ENCODE measurements around the gene CPLANE1. TPM values are rescaled to one million over a fixed set of nuclear protein-coding genes. Genes with fewer than 3 reads are reported as not detected.
"Not testable (repeated sequence)": the region's sequence is repeated elsewhere in the genome, so short reads cannot be mapped to it uniquely, and the experiment has no call there.

The CPLANE1 gene
- total RNA-seq, 1 experiment from 2014 or later = 15.3 TPM

DNA sequence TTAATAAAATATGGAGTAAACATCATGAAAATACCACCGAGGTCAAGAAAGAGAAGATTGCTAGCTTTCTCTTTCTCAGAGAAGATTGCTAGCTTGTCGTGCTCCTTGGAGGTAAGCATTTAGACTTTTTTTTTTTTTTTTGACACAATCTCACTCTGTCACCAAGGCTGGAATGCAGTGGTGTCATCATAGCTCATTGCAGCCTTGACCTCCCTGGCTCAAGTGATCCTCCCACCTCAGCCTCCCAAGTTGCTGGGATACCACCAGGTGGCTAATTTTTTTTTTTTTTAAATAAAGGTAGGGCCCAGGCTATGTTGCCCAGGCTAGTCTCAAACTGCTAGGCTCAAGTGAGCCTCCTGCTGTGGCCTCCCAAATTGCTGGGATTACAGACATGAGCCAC, 26.3 kb upstream of the CPLANE1 start:
- TF ChIP-seq, protein P1, sequence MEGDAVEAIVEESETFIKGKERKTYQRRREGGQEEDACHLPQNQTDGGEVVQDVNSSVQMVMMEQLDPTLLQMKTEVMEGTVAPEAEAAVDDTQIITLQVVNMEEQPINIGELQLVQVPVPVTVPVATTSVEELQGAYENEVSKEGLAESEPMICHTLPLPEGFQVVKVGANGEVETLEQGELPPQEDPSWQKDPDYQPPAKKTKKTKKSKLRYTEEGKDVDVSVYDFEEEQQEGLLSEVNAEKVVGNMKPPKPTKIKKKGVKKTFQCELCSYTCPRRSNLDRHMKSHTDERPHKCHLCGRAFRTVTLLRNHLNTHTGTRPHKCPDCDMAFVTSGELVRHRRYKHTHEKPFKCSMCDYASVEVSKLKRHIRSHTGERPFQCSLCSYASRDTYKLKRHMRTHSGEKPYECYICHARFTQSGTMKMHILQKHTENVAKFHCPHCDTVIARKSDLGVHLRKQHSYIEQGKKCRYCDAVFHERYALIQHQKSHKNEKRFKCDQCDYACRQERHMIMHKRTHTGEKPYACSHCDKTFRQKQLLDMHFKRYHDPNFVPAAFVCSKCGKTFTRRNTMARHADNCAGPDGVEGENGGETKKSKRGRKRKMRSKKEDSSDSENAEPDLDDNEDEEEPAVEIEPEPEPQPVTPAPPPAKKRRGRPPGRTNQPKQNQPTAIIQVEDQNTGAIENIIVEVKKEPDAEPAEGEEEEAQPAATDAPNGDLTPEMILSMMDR (IDR thresholded peaks at IDR 0.05; ENCODE audit: insufficient read depth in 1 of 2, low read depth in 1 of 2, low read length in 1 of 2, severe bottlenecking in 1 of 2, unreplicated experiment in 1 of 2) = no peak
- H3K27me3 Mint-ChIP-seq (ENCODE audit: insufficient read depth, unreplicated experiment) = no peaks in the 10 kb centered on the region
- DNase-seq = peak in 1 of 2 experiments; percentile 39
- peaks cover 28% of the 10 kb centered on the region for H3K9me3 Mint-ChIP-seq (ENCODE audit: unreplicated experiment)
- intact Hi-C loops (cut with micrococcal nuclease; ENCODE audit: unreplicated experiment) = no loop called here
- peaks cover 7% of the 10 kb centered on the region for H3K36me3 Mint-ChIP-seq (ENCODE audit: insufficient read depth, unreplicated experiment)
- Histone ChIP-seq H3K9me3 (peaks cover 28% of the 10 kb centered on the region), H3K36me3 (ENCODE audit: control insufficient read depth, insufficient read depth, low read length) (no peaks in the 10 kb centered on the region), H3K4me1 (peaks cover 6% of the 10 kb centered on the region), H3K27me3 (replicated peaks; ENCODE audit: control insufficient read depth, insufficient read depth, low read length) (no peaks in the 10 kb centered on the region), H3K4me3 (ENCODE audit: low read depth, low read length) (no peak overlapping the region)
- peaks cover 7% of the 10 kb centered on the region for H3K4me1 Mint-ChIP-seq (ENCODE audit: low read depth, unreplicated experiment)
- H3K4me3 Mint-ChIP-seq (ENCODE audit: unreplicated experiment) = no peak overlapping the region
- no TSS peak for BruUV-seq (replicated peaks)
- POLR2A ChIA-PET = no interaction called here
- no peak overlapping the region for H3K27ac Mint-ChIP-seq (ENCODE audit: unreplicated experiment)
- CTCF ChIA-PET = interaction anchor here (0.7 kb wide), 1 partner anchor 137 kb away, joined by 4 read pairs; no protein-coding TSS in a partner anchor

DNA sequence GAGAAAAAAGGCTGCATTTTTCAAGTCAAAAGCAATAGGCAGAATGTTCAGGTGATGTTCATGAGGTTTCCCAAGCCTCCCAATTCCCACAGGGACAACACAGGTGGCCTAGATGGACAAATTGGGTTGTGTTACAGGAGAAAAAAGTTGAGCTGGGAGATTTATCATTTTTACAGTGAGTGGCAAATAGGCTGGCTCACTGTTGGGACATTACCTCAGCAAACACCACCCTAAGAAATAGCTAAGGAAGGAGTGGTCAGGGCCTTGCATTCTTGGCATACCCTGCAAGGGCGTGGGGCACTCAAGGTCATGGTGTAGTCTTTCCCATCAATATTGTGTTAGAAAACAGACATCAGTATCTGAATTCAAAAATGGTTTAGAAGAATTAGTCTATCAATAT, 23.3 kb upstream of the CPLANE1 start:
- peak overlapping the region; percentile 85 for H3K27ac Mint-ChIP-seq (ENCODE audit: unreplicated experiment)
- DNase-seq = peak; percentile 77 to 86
- peaks cover 7% of the 10 kb centered on the region for H3K36me3 Mint-ChIP-seq (ENCODE audit: insufficient read depth, unreplicated experiment)
- H3K9me3 Mint-ChIP-seq (ENCODE audit: unreplicated experiment) = peaks cover 29% of the 10 kb centered on the region
- peaks cover 7% of the 10 kb centered on the region for H3K4me1 Mint-ChIP-seq (ENCODE audit: low read depth, unreplicated experiment)
- H3K36me3 ChIP-seq (ENCODE audit: control insufficient read depth, insufficient read depth, low read length) = no peaks in the 10 kb centered on the region
- H3K27me3 ChIP-seq (replicated peaks; ENCODE audit: control insufficient read depth, insufficient read depth, low read length) = no peaks in the 10 kb centered on the region
- no peaks in the 10 kb centered on the region for H3K27me3 Mint-ChIP-seq (ENCODE audit: insufficient read depth, unreplicated experiment)
- H3K4me3 Mint-ChIP-seq (ENCODE audit: unreplicated experiment) = no peak overlapping the region
- no TSS peak for BruUV-seq (replicated peaks)
- peaks cover 15% of the 10 kb centered on the region for H3K9me3 ChIP-seq
- no peak overlapping the region for H3K4me3 ChIP-seq (ENCODE audit: low read depth, low read length)
- H3K4me1 ChIP-seq = peaks cover 6% of the 10 kb centered on the region
- TF ChIP-seq, protein P1 (IDR thresholded peaks at IDR 0.05; ENCODE audit: insufficient read depth in 1 of 2, low read depth in 1 of 2, low read length in 1 of 2, severe bottlenecking in 1 of 2, unreplicated experiment in 1 of 2) = no peak
- intact Hi-C loops (cut with micrococcal nuclease; ENCODE audit: unreplicated experiment) = no loop called here
- ChIA-PET POLR2A (interaction anchor here (0.7 to 1.4 kb wide), 2 partner anchors 24 to 36 kb away, joined by 5 to 11 read pairs; partner anchors contain the start of gene CPLANE1), CTCF (interaction anchor here (0.6 to 0.7 kb wide), 2 partner anchors 24 to 37 kb away, joined by 3 to 5 read pairs; no protein-coding TSS in a partner anchor)

DNA sequence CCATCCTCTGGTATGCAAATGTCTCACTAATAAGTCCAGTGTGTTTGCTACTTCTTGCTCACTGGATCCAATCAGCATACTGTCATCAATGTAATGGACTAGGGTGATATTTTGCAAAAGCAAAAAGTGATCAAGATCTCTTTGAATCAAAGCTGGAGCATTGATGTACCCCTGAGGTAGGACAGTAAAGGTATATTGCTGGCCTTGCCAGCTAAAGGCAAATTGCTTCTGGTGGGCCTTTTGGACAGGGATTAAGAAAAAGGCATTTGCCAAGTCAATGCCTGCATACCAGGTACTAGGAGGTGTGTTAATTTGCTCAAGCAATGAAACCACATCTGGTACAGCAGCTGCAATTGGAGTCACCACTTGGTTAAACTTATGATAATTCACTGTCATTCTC, 18.9 kb upstream of the CPLANE1 start:
- H3K27me3 Mint-ChIP-seq (ENCODE audit: insufficient read depth, unreplicated experiment); H3K36me3 Mint-ChIP-seq (ENCODE audit: insufficient read depth, unreplicated experiment); H3K4me3 Mint-ChIP-seq (ENCODE audit: unreplicated experiment); CTCF ChIA-PET; intact Hi-C loops (cut with micrococcal nuclease; ENCODE audit: unreplicated experiment); H3K27ac Mint-ChIP-seq (ENCODE audit: unreplicated experiment); H3K36me3 ChIP-seq (ENCODE audit: control insufficient read depth, insufficient read depth, low read length); H3K4me3 ChIP-seq (ENCODE audit: low read depth, low read length); H3K4me1 ChIP-seq; POLR2A ChIA-PET; DNase-seq; BruUV-seq (replicated peaks); H3K27me3 ChIP-seq (replicated peaks; ENCODE audit: control insufficient read depth, insufficient read depth, low read length); H3K4me1 Mint-ChIP-seq (ENCODE audit: low read depth, unreplicated experiment): not testable (repeated sequence)
- H3K9me3 ChIP-seq = peaks cover 15% of the 10 kb centered on the region
- peaks cover 48% of the 10 kb centered on the region for H3K9me3 Mint-ChIP-seq (ENCODE audit: unreplicated experiment)
